Astrocyte (in vitro differentiated cells and primary cell): ENCODE data around the gene POLR3C. TPM values are rescaled to one million over a fixed set of nuclear protein-coding genes. Genes with fewer than 3 reads are reported as not detected.

ENCODE experiments used
- DNase-seq: peaks from one replicate; pipeline ENCODE4 v3.0.0-alpha.2; 2010; ENCODE audit warnings: low read depth
- FAIRE-seq: peaks from 2 replicates; lab custom pipeline; 2011; peaks lifted over from hg19 to GRCh38; lab: Jason Lieb, UNC
- H2AFZ ChIP-seq: 2 replicates; pipeline ENCODE4 v1.6.0; 2012; ENCODE audit warnings: low read depth, low read length, inconsistent platforms
- H3K27ac ChIP-seq: 2 replicates; pipeline ENCODE4 v1.5.1; 2011; ENCODE audit warnings: low read depth, low read length, inconsistent platforms
- H3K27me3 ChIP-seq: 2 replicates; pipeline ENCODE4 v1.6.0; 2011; ENCODE audit warnings: low read length, inconsistent platforms; ENCODE audit not compliant: insufficient read depth
- H3K36me3 ChIP-seq: 2 replicates; pipeline ENCODE4 v1.5.1; 2011; ENCODE audit warnings: low read length, inconsistent platforms; ENCODE audit not compliant: insufficient read depth
- H3K4me1 ChIP-seq: 2 replicates; pipeline ENCODE4 v1.5.1; 2011; ENCODE audit warnings: low read length, inconsistent platforms; ENCODE audit not compliant: insufficient read depth
- H3K4me2 ChIP-seq: 2 replicates; pipeline ENCODE4 v1.6.0; 2012; ENCODE audit warnings: low read length, inconsistent platforms
- H3K4me3 ChIP-seq: 2 replicates; pipeline ENCODE4 v1.5.1; 2011; ENCODE audit warnings: low read depth, mild to moderate bottlenecking, low read length, inconsistent platforms; ENCODE audit not compliant: insufficient read depth
- H3K79me2 ChIP-seq: 2 replicates; pipeline ENCODE4 v1.6.0; 2012; ENCODE audit warnings: mild to moderate bottlenecking, low read length, inconsistent platforms; ENCODE audit not compliant: insufficient read depth
- H3K9ac ChIP-seq: 2 replicates; pipeline ENCODE4 v1.6.0; 2012; ENCODE audit warnings: mild to moderate bottlenecking, low read length, inconsistent platforms
- H3K9me3 ChIP-seq: 2 replicates; pipeline ENCODE4 v1.5.1; 2012; ENCODE audit warnings: low read depth, mild to moderate bottlenecking, low read length, inconsistent platforms; ENCODE audit not compliant: insufficient read depth
- H4K20me1 ChIP-seq: 2 replicates; pipeline ENCODE4 v1.6.0; 2012; ENCODE audit warnings: low read length, inconsistent platforms; ENCODE audit not compliant: insufficient read depth
- H3K27ac Mint-ChIP-seq: one replicate; pipeline ENCODE4 v1.8.0; 2021; ENCODE audit warnings: mild to moderate bottlenecking, mixed read lengths; ENCODE audit not compliant: unreplicated experiment
- H3K27me3 Mint-ChIP-seq: one replicate; pipeline ENCODE4 v1.8.0; 2021; ENCODE audit warnings: low read depth, mixed read lengths; ENCODE audit not compliant: unreplicated experiment
- H3K36me3 Mint-ChIP-seq: one replicate; pipeline ENCODE4 v1.8.0; 2021; ENCODE audit warnings: low read depth, mixed read lengths; ENCODE audit not compliant: unreplicated experiment
- H3K4me1 Mint-ChIP-seq: one replicate; pipeline ENCODE4 v1.8.0; 2021; ENCODE audit warnings: low read depth, mixed read lengths; ENCODE audit not compliant: unreplicated experiment
- H3K4me3 Mint-ChIP-seq: one replicate; pipeline ENCODE4 v1.8.0; 2021; ENCODE audit warnings: mild to moderate bottlenecking, moderate library complexity, mixed read lengths; ENCODE audit not compliant: unreplicated experiment
- H3K9me3 Mint-ChIP-seq: one replicate; pipeline ENCODE4 v1.8.0; 2021; ENCODE audit warnings: mild to moderate bottlenecking, mixed read lengths; ENCODE audit not compliant: unreplicated experiment
- CTCF ChIP-seq: IDR thresholded peaks from 2 replicates; pipeline ENCODE4 v1.5.1; 2011; ENCODE audit warnings: low read depth, mild to moderate bottlenecking, inconsistent platforms, low read length, moderate library complexity; ENCODE audit not compliant: insufficient read depth
- EZH2 ChIP-seq: IDR thresholded peaks from 2 replicates; pipeline ENCODE4 v1.6.1; 2012; ENCODE audit warnings: mild to moderate bottlenecking, low read length, inconsistent platforms; ENCODE audit not compliant: insufficient read depth
- total RNA-seq: library from RNA; stranded (reverse); gene quantifications from 2 replicates; pipeline ENCODE4 v1.2.1, GENCODE V29; 2021

Gene POLR3C
- total RNA-seq, 1 donor from 2014 or later: 43.3 TPM

DNA sequence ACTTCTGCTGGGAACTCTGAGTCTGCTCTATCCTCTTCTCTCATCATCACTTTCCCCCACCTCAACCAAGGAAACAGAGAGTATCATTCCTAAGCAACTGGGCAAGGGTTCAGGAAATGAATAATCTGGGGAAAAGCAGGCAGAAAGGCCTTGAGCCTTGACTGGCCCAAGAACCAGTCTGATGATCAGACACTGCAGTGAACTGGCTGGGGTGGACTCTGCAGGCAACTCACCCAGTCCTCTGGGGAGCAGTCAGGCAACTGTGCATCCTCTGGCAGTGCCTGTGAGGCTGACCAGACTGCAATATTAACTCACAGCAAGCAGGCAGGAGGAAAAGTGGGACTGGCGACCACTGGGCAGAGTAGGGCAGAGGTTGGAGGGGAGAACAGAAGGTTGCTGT is 60.7 kb downstream of the POLR3C start:
- H3K36me3 Mint-ChIP-seq: no peaks in the 10 kb centered on the region
- H3K9me3 Mint-ChIP-seq: no peaks in the 10 kb centered on the region
- H4K20me1 ChIP-seq: no peaks in the 10 kb centered on the region
- FAIRE-seq: no peak
- no peak for TF ChIP-seq EZH2
- no peak for TF ChIP-seq CTCF
- H3K79me2 ChIP-seq: no peaks in the 10 kb centered on the region
- peaks cover 4% of the 10 kb centered on the region for H3K27me3 ChIP-seq
- H3K4me2 ChIP-seq: peak overlapping the region; percentile 90
- no peaks in the 10 kb centered on the region for H3K36me3 ChIP-seq
- H3K9ac ChIP-seq: no peak overlapping the region
- DNase-seq: peak; percentile 20
- H3K4me1 ChIP-seq: peaks cover 9% of the 10 kb centered on the region
- no peak overlapping the region for H2AFZ ChIP-seq
- H3K27ac ChIP-seq: no peak overlapping the region
- peaks cover 26% of the 10 kb centered on the region for H3K27me3 Mint-ChIP-seq
- no peaks in the 10 kb centered on the region for H3K9me3 ChIP-seq
- H3K4me1 Mint-ChIP-seq: peaks cover 14% of the 10 kb centered on the region
- no peak overlapping the region for H3K27ac Mint-ChIP-seq
- peak overlapping the region; percentile 80 for H3K4me3 Mint-ChIP-seq
- no peak overlapping the region for H3K4me3 ChIP-seq

- no peaks in the 10 kb centered on the region for H3K79me2 ChIP-seq
- Mint-ChIP-seq H3K36me3 (peaks cover 3% of the 10 kb centered on the region), H3K4me1 (peaks cover 12% of the 10 kb centered on the region), H3K27ac (no peak within 1 kb of the TSS), H3K4me3 (peak within 1 kb of the TSS; percentile 81), H3K9me3 (no peaks in the 10 kb centered on the region), H3K27me3 (peaks cover 22% of the 10 kb centered on the region)
- FAIRE-seq (no peak), DNase-seq (peak; percentile 12)
- peaks cover 12% of the 10 kb centered on the region for H3K4me1 ChIP-seq
- H2AFZ ChIP-seq: peak within 1 kb of the TSS; percentile 91
- H3K9ac ChIP-seq: peak within 1 kb of the TSS; percentile 37
- peak within 1 kb of the TSS; percentile 79 for H3K4me3 ChIP-seq
- no peaks in the 10 kb centered on the region for H3K27me3 ChIP-seq
- H3K27ac ChIP-seq: no peak within 1 kb of the TSS
- no peak for TF ChIP-seq EZH2
- no peak for TF ChIP-seq CTCF
- no peaks in the 10 kb centered on the region for H4K20me1 ChIP-seq
- H3K9me3 ChIP-seq: no peaks in the 10 kb centered on the region
- H3K4me2 ChIP-seq: peak within 1 kb of the TSS; percentile 90
- no peaks in the 10 kb centered on the region for H3K36me3 ChIP-seq
These were observed 61.8 kb downstream of the POLR3C start, which contains the start of gene ANKRD35 for GRCh38 chr1:145885738-145886287. TSS of gene ANKRD35 (minus strand) at chr1:145885866. CDS start at chr1:145885758, 108 bp downstream.

- no peak overlapping the region for H3K27ac Mint-ChIP-seq
- Histone ChIP-seq H3K36me3 (no peaks in the 10 kb centered on the region), H3K4me1 (peaks cover 17% of the 10 kb centered on the region), H3K9ac (peak overlapping the region; percentile 37), H3K9me3 (no peaks in the 10 kb centered on the region), H4K20me1 (no peaks in the 10 kb centered on the region), H2AFZ (peak overlapping the region; percentile 91), H3K4me3 (peak overlapping the region; percentile 79), H3K4me2 (peak overlapping the region; percentile 90), H3K79me2 (no peaks in the 10 kb centered on the region), H3K27ac (no peak overlapping the region), H3K27me3 (no peaks in the 10 kb centered on the region)
- H3K9me3 Mint-ChIP-seq: no peaks in the 10 kb centered on the region
- H3K36me3 Mint-ChIP-seq: peaks cover 3% of the 10 kb centered on the region
- H3K4me1 Mint-ChIP-seq: peaks cover 17% of the 10 kb centered on the region
- FAIRE-seq (no peak), DNase-seq (no peak)
- peaks cover 20% of the 10 kb centered on the region for H3K27me3 Mint-ChIP-seq
- TF ChIP-seq CTCF (no peak), EZH2 (no peak)
- H3K4me3 Mint-ChIP-seq: peak overlapping the region; percentile 81
These were observed 62.4 kb downstream of the POLR3C start for GRCh38 chr1:145886390-145886789.
